OCI-LY7 (cell line): ENCODE measurements around the gene RCOR1. TPM values are rescaled to one million over a fixed set of nuclear protein-coding genes. Genes with fewer than 3 reads are reported as not detected.

Source experiments
- BruUV-seq: library from RNA; stranded (reverse); fragments of 400-500 nt; replicated peaks from 2 replicates; lab custom pipeline; 2021; lab: Mats Ljungman, UMichigan
- CTCF ChIA-PET: fragments of 300-600 bp; sonication (Branson Sonifier 250); formaldehyde crosslinking; loops from one replicate; lab custom pipeline; 2022; ENCODE audit warnings: antibody characterized with exemption; ENCODE audit not compliant: unreplicated experiment; lab: Charles Lee
- POLR2A ChIA-PET: fragments of 300-600 bp; sonication (Branson Sonifier 250); formaldehyde crosslinking; loops from one replicate; lab custom pipeline; 2022; ENCODE audit warnings: antibody characterized with exemption; lab: Charles Lee
- DNase-seq: peaks from one replicate; pipeline ENCODE4 v3.0.0-alpha.2; 2015; ENCODE audit warnings: low spot score
- H2AFZ ChIP-seq: fragments of 200-600 bp; sonication (generic), shearing (Covaris generic); 2 replicates; pipeline ENCODE4 v1.6.1; 2014; ENCODE audit warnings: mild to moderate bottlenecking, antibody characterized with exemption, low read length, moderate library complexity
- H3K27ac ChIP-seq: fragments of 200-600 bp; sonication (generic); 2 replicates; pipeline ENCODE4 v1.5.1; 2014; ENCODE audit warnings: mixed run types, low read depth, mild to moderate bottlenecking, moderate library complexity, low read length, inconsistent platforms; ENCODE audit not compliant: poor library complexity, severe bottlenecking
- H3K36me3 ChIP-seq: fragments of 200-600 bp; sonication (generic); 2 replicates; pipeline ENCODE4 v1.6.1; 2014; ENCODE audit warnings: mild to moderate bottlenecking, antibody characterized with exemption, low read length, moderate library complexity, mixed read lengths; ENCODE audit not compliant: insufficient read depth
- H3K4me1 ChIP-seq: fragments of 200-600 bp; sonication (generic); 2 replicates; pipeline ENCODE4 v1.5.1; 2014; ENCODE audit warnings: mild to moderate bottlenecking, low read length; ENCODE audit not compliant: insufficient read depth, poor library complexity, severe bottlenecking
- H3K4me2 ChIP-seq: fragments of 200-600 bp; sonication (generic); 2 replicates; pipeline ENCODE4 v1.6.1; 2014; ENCODE audit warnings: mild to moderate bottlenecking, low read length
- H3K4me3 ChIP-seq: fragments of 200-600 bp; sonication (generic); 2 replicates; pipeline ENCODE4 v1.5.1; 2014; ENCODE audit warnings: mild to moderate bottlenecking, low read depth, low read length; ENCODE audit not compliant: poor library complexity, severe bottlenecking
- H3K79me2 ChIP-seq: fragments of 200-600 bp; sonication (generic); 2 replicates; pipeline ENCODE4 v1.6.1; 2016; ENCODE audit warnings: low read depth, mild to moderate bottlenecking, low read length, moderate library complexity, mixed read lengths; ENCODE audit not compliant: insufficient read depth
- H3K9me2 ChIP-seq: fragments of 200-600 bp; sonication (generic); 2 replicates; pipeline ENCODE4 v1.6.1; 2016; ENCODE audit warnings: mild to moderate bottlenecking, low read length, mixed read lengths; ENCODE audit not compliant: insufficient read depth
- H3K9me3 ChIP-seq: fragments of 200-600 bp; sonication (generic); 2 replicates; pipeline ENCODE4 v1.6.1; 2014; ENCODE audit warnings: mild to moderate bottlenecking, mixed run types, low read length, mixed read lengths
- H4K20me1 ChIP-seq: fragments of 200-600 bp; sonication (generic); 2 replicates; pipeline ENCODE4 v1.6.1; 2014; ENCODE audit warnings: mild to moderate bottlenecking, antibody characterized with exemption, low read length, moderate library complexity, mixed read lengths; ENCODE audit not compliant: insufficient read depth
- CTCF ChIP-seq: fragments of 200-600 bp; sonication (generic); conservative IDR thresholded peaks from 2 replicates; pipeline ENCODE4 v1.5.1; 2014; ENCODE audit warnings: mild to moderate bottlenecking, antibody characterized with exemption, low read length, moderate library complexity, mixed read lengths
- EZH2phosphoT487 ChIP-seq: fragments of 200-600 bp; sonication (generic); IDR thresholded peaks from 2 replicates; pipeline ENCODE4 v1.6.1; 2018; ENCODE audit warnings: low read depth, borderline replicate concordance, mild to moderate bottlenecking, mixed run types, antibody characterized with exemption, low read length, moderate library complexity, mixed read lengths
- intact Hi-C: fragments of 100-400 bp; cut with micrococcal nuclease; formaldehyde crosslinking; loops from one replicate; pipeline ENCODE4 v1.10.0; 2022; ENCODE audit not compliant: unreplicated experiment
- total RNA-seq, 2 experiments: library from RNA; depleted of rRNA in 1 of 2; stranded (reverse); fragments of >200 nt in 1 of 2; shearing (Covaris generic) in 1 of 2; gene quantifications; 2 replicates each; pipeline ENCODE4 v1.2.3, GENCODE V29; 2014 to 2022

Gene RCOR1
- total RNA-seq, 2 experiments from 2014 or later = 12.1 to 30.2 TPM

GRCh38 chr14:102557434-102558226, 34.8 kb upstream of the RCOR1 start:
- Histone ChIP-seq H3K36me3 (no peaks in the 10 kb centered on the region), H2AFZ (no peak overlapping the region), H3K27ac (no peak overlapping the region), H3K4me2 (no peak overlapping the region), H3K4me1 (peaks cover 11% of the 10 kb centered on the region), H3K9me3 (no peaks in the 10 kb centered on the region), H3K79me2 (no peaks in the 10 kb centered on the region), H4K20me1 (no peaks in the 10 kb centered on the region), H3K4me3 (no peak overlapping the region), H3K9me2 (no peaks in the 10 kb centered on the region)
- POLR2A ChIA-PET = no interaction called here
- no TSS peak for BruUV-seq
- TF ChIP-seq CTCF (no peak), EZH2phosphoT487 (no peak)
- intact Hi-C loops = no loop called here
- DNase-seq = no peak
- CTCF ChIA-PET = interaction anchor here (0.6 kb wide), 1 partner anchor 29 kb away, joined by 3 read pairs; no protein-coding TSS in a partner anchor

- CTCF ChIA-PET = interaction anchor here (0.6 kb wide), 1 partner anchor 28 kb away, joined by 3 read pairs; no protein-coding TSS in a partner anchor
- Histone ChIP-seq H3K4me3 (no peak overlapping the region), H3K9me2 (no peaks in the 10 kb centered on the region), H2AFZ (no peak overlapping the region), H3K36me3 (no peaks in the 10 kb centered on the region), H3K4me2 (no peak overlapping the region), H3K9me3 (no peaks in the 10 kb centered on the region), H3K4me1 (peaks cover 11% of the 10 kb centered on the region), H4K20me1 (no peaks in the 10 kb centered on the region), H3K27ac (no peak overlapping the region), H3K79me2 (no peaks in the 10 kb centered on the region)
- no TSS peak for BruUV-seq
- TF ChIP-seq CTCF = no peak
- no peak for TF ChIP-seq EZH2phosphoT487
- intact Hi-C loops = no loop called here
- no peak for DNase-seq
- POLR2A ChIA-PET = interaction anchor here (0.6 kb wide), 1 partner anchor 17 kb away, joined by 3 read pairs; no protein-coding TSS in a partner anchor
Measured at GRCh38 chr14:102558556-102558955, 33.9 kb upstream of the RCOR1 start.
